GM12865 (cell line): ENCODE results near the gene FBRSL1.

Experiments
- DNase-seq: peaks from one replicate; pipeline ENCODE4 v3.0.0; 2010; ENCODE audit warnings: low read depth
- H3K4me3 ChIP-seq: 2 replicates; pipeline ENCODE4 v1.5.1; 2011; ENCODE audit warnings: mild to moderate bottlenecking, low read depth, low read length, control low read depth
- CTCF ChIP-seq: IDR thresholded peaks from 2 replicates; pipeline ENCODE4 v1.5.1; 2011; ENCODE audit warnings: low read length, control low read depth, low read depth, inconsistent platforms; ENCODE audit not compliant: insufficient read depth; ENCODE audit errors: missing control alignments

The FBRSL1 gene

GRCh38 chr12:132538663-132538990 is 48.7 kb downstream of the FBRSL1 start:
- DNase-seq = no peak
- H3K4me3 ChIP-seq = no peak overlapping the region
- TF ChIP-seq CTCF = no peak

- H3K4me3 ChIP-seq = no peak overlapping the region
- TF ChIP-seq CTCF = no peak
Measured at GRCh38 chr12:132539016-132539773, 49.2 kb downstream of the FBRSL1 start.

GRCh38 chr12:132540436-132540835 is 50.5 kb downstream of the FBRSL1 start:
- TF ChIP-seq CTCF = no peak
- DNase-seq = no peak
- no peak overlapping the region for H3K4me3 ChIP-seq

More at GRCh38 chr12:132539016-132539773, 49.2 kb downstream of the FBRSL1 start:
- DNase-seq = no peak

- H3K4me3 ChIP-seq = no peak overlapping the region
- no peak for TF ChIP-seq CTCF
- no peak for DNase-seq
Measured at GRCh38 chr12:132541200-132541599, 51.2 kb downstream of the FBRSL1 start.

- no peak for DNase-seq
- no peak overlapping the region for H3K4me3 ChIP-seq
- no peak for TF ChIP-seq CTCF
Measured at GRCh38 chr12:132541996-132542395, 52.0 kb downstream of the FBRSL1 start.

- DNase-seq = no peak
- TF ChIP-seq CTCF = no peak
Measured at GRCh38 chr12:132542661-132543060, 52.7 kb downstream of the FBRSL1 start.

More at GRCh38 chr12:132542661-132543060, 52.7 kb downstream of the FBRSL1 start:
- no peak overlapping the region for H3K4me3 ChIP-seq
